H9 (cell line): ENCODE data around the gene AIPL1. TPM values are rescaled to one million over a fixed set of nuclear protein-coding genes. Genes with fewer than 3 reads are reported as not detected.

Experiments used
- DNase-seq: peaks from one replicate; pipeline ENCODE4 v3.0.0-alpha.2; 2017
- H2AFZ ChIP-seq: one replicate; pipeline ENCODE4 v1.6.1; 2013; ENCODE audit warnings: mild to moderate bottlenecking, low read length, control low read depth, moderate library complexity
- H2AK5ac ChIP-seq: 2 replicates; pipeline ENCODE4 v1.6.1; 2013; ENCODE audit warnings: low read length, control low read depth, mixed read lengths; ENCODE audit not compliant: insufficient read length
- H2BK120ac ChIP-seq: one replicate; pipeline ENCODE4 v1.6.1; 2013; ENCODE audit warnings: low read depth, mild to moderate bottlenecking, low read length, control low read depth, inconsistent platforms; ENCODE audit not compliant: poor library complexity, severe bottlenecking
- H2BK12ac ChIP-seq: 2 replicates; pipeline ENCODE4 v1.6.1; 2013; ENCODE audit warnings: low read length, control low read depth, mixed read lengths, low read depth; ENCODE audit not compliant: insufficient read length
- H2BK15ac ChIP-seq: 2 replicates; pipeline ENCODE4 v1.6.1; 2013; ENCODE audit warnings: low read depth, low read length, control low read depth
- H2BK20ac ChIP-seq: one replicate; pipeline ENCODE4 v1.6.1; 2013; ENCODE audit warnings: low read depth, mild to moderate bottlenecking, low read length, control low read depth, inconsistent platforms; ENCODE audit not compliant: poor library complexity, severe bottlenecking
- H2BK5ac ChIP-seq: 2 replicates; pipeline ENCODE4 v1.6.1; 2013; ENCODE audit warnings: low read length, control low read depth, mixed read lengths; ENCODE audit not compliant: insufficient read length
- H3K14ac ChIP-seq: 2 replicates; pipeline ENCODE4 v1.6.1; 2013; ENCODE audit warnings: low read length, control low read depth; ENCODE audit not compliant: insufficient read depth
- H3K18ac ChIP-seq: 2 replicates; pipeline ENCODE4 v1.6.1; 2013; ENCODE audit warnings: low read depth, mild to moderate bottlenecking, mixed read lengths, low read length, control low read depth; ENCODE audit not compliant: insufficient read length
- H3K23ac ChIP-seq: 2 replicates; pipeline ENCODE4 v1.6.1; 2013; ENCODE audit warnings: low read length, control low read depth, mixed read lengths, low read depth; ENCODE audit not compliant: insufficient read length
- H3K23me2 ChIP-seq: 2 replicates; pipeline ENCODE4 v1.6.1; 2013; ENCODE audit warnings: low read depth, mild to moderate bottlenecking, mixed read lengths, low read length, control low read depth; ENCODE audit not compliant: insufficient read length, poor library complexity, severe bottlenecking
- H3K27ac ChIP-seq: 2 replicates; pipeline ENCODE4 v1.5.1; 2013; ENCODE audit warnings: low read length, control low read depth, mixed read lengths, low read depth; ENCODE audit not compliant: insufficient read length
- H3K27me3 ChIP-seq: 2 replicates; pipeline ENCODE4 v1.6.1; 2013; ENCODE audit warnings: low read length, control low read depth, inconsistent platforms; ENCODE audit not compliant: insufficient read depth
- H3K4ac ChIP-seq: 2 replicates; pipeline ENCODE4 v1.6.1; 2013; ENCODE audit warnings: low read depth, mild to moderate bottlenecking, control low read depth, inconsistent platforms, low read length, moderate library complexity
- H3K4me1 ChIP-seq: 2 replicates; pipeline ENCODE4 v1.6.1; 2013; ENCODE audit warnings: low read length, control low read depth, inconsistent platforms; ENCODE audit not compliant: insufficient read depth
- H3K4me2 ChIP-seq: 2 replicates; pipeline ENCODE4 v1.6.1; 2013; ENCODE audit warnings: low read length, control low read depth, mixed read lengths; ENCODE audit not compliant: insufficient read length, insufficient read depth
- H3K56ac ChIP-seq: 2 replicates; pipeline ENCODE4 v1.6.1; 2013; ENCODE audit warnings: low read depth, mild to moderate bottlenecking, mixed read lengths, low read length, control low read depth; ENCODE audit not compliant: insufficient read length
- H3K79me1 ChIP-seq: 2 replicates; pipeline ENCODE4 v1.6.1; 2013; ENCODE audit warnings: low read depth, mild to moderate bottlenecking, moderate library complexity, low read length, control low read depth, inconsistent platforms; ENCODE audit not compliant: insufficient read depth, poor library complexity, severe bottlenecking
- H3K79me2 ChIP-seq: 2 replicates; pipeline ENCODE4 v1.6.1; 2013; ENCODE audit warnings: low read length, control low read depth, inconsistent platforms; ENCODE audit not compliant: insufficient read depth
- H3K9ac ChIP-seq: 2 replicates; pipeline ENCODE4 v1.6.1; 2013; ENCODE audit warnings: low read length, control low read depth, mixed read lengths; ENCODE audit not compliant: insufficient read length; ENCODE audit errors: extremely low read depth
- H3K9me3 ChIP-seq: one replicate; pipeline ENCODE4 v1.6.1; 2013; ENCODE audit warnings: low read depth, low read length, inconsistent platforms; ENCODE audit not compliant: control insufficient read depth
- H3T11ph ChIP-seq: one replicate; pipeline ENCODE4 v1.6.1; 2013; ENCODE audit warnings: mild to moderate bottlenecking, low read length, control low read depth, inconsistent platforms
- H4K20me1 ChIP-seq: one replicate; pipeline ENCODE4 v1.6.1; 2013; ENCODE audit not compliant: control insufficient read depth, insufficient read length, insufficient read depth
- H4K5ac ChIP-seq: 2 replicates; pipeline ENCODE4 v1.6.1; 2013; ENCODE audit warnings: low read depth, mild to moderate bottlenecking, mixed read lengths, low read length, control low read depth; ENCODE audit not compliant: insufficient read length
- H4K8ac ChIP-seq: replicated peaks from 2 replicates; pipeline ENCODE4 v1.6.1; 2013; ENCODE audit warnings: low read length, control low read depth, mixed read lengths, low read depth; ENCODE audit not compliant: insufficient read length
- H4K91ac ChIP-seq: 2 replicates; pipeline ENCODE4 v1.6.1; 2013; ENCODE audit warnings: low read depth, mild to moderate bottlenecking, moderate library complexity, mixed read lengths, low read length, control low read depth; ENCODE audit not compliant: insufficient read length
- H3K27ac Mint-ChIP-seq, 3 experiments: 2 replicates in 2 of 3; 3 replicates in 1 of 3; pipeline ENCODE4 v1.8.0; 2020 to 2021; ENCODE audit warnings: mixed read lengths in 3 of 3, mild to moderate bottlenecking in 1 of 3, moderate library complexity in 1 of 3
- H3K27me3 Mint-ChIP-seq: 2 replicates; pipeline ENCODE4 v1.8.0; 2021; ENCODE audit warnings: low read depth, mild to moderate bottlenecking, moderate library complexity, mixed read lengths
- H3K36me3 Mint-ChIP-seq, 3 experiments: 2 replicates in 2 of 3; 3 replicates in 1 of 3; pipeline ENCODE4 v1.8.0; 2020 to 2021; ENCODE audit warnings: low read depth in 3 of 3, mixed read lengths in 3 of 3; ENCODE audit not compliant: insufficient read depth in 1 of 3
- H3K4me1 Mint-ChIP-seq, 2 experiments: 2 replicates each; pipeline ENCODE4 v1.8.0; 2020; ENCODE audit warnings: mixed read lengths in 2 of 2
- H3K4me3 Mint-ChIP-seq, 2 experiments: 2 replicates in 1 of 2; 3 replicates in 1 of 2; pipeline ENCODE4 v1.8.0; 2020 to 2021; ENCODE audit warnings: mild to moderate bottlenecking in 2 of 2, mixed read lengths in 2 of 2, moderate library complexity in 1 of 2
- H3K9me3 Mint-ChIP-seq, 2 experiments: 2 replicates in 1 of 2; 3 replicates in 1 of 2; pipeline ENCODE4 v1.8.0; 2020; ENCODE audit warnings: mild to moderate bottlenecking in 2 of 2, mixed read lengths in 2 of 2, moderate library complexity in 1 of 2
- CTCF ChIP-seq: fragments of 200-600 bp; sonication (generic); conservative IDR thresholded peaks from 3 replicates; pipeline ENCODE4 v1.8.0; 2021; ENCODE audit warnings: antibody characterized with exemption, mild to moderate bottlenecking
- WGBS: extraction: QIAGEN DNeasy Blood & Tissue Kit; methylation state at CpG from one replicate; pipeline ENCODE4 v1.1.7; 2013; ENCODE audit warnings: missing lambda C conversion rate, low lambda C conversion rate, mixed read lengths; ENCODE audit not compliant: insufficient read length; ENCODE audit errors: extremely low coverage; 5-methylcytosine and 5-hydroxymethylcytosine counted together
- total RNA-seq: library from RNA; stranded (reverse); gene quantifications from 2 replicates; pipeline ENCODE4 v1.2.1, GENCODE V29; 2021

The AIPL1 gene
- total RNA-seq, 1 experiment from 2014 or later, result 0.57 TPM

GRCh38 chr17:6476076-6476809, 41.3 kb upstream of the AIPL1 start:
- no peak for DNase-seq
- H3K4me3 Mint-ChIP-seq, result no peak overlapping the region
- Histone ChIP-seq H3K9me3 (no peaks in the 10 kb centered on the region), H2BK15ac (no peak overlapping the region), H2BK12ac (no peak overlapping the region), H3K27me3 (no peaks in the 10 kb centered on the region), H3K4me2 (no peak overlapping the region), H3K9ac (no peak overlapping the region), H3T11ph (no peak overlapping the region), H2AK5ac (no peak overlapping the region), H3K18ac (no peak overlapping the region), H4K8ac (no peak overlapping the region), H4K91ac (no peak overlapping the region), H3K79me1 (no peaks in the 10 kb centered on the region), H2BK120ac (no peak overlapping the region), H2BK5ac (no peak overlapping the region), H3K4ac (no peak overlapping the region), H4K20me1 (no peaks in the 10 kb centered on the region), H2AFZ (no peak overlapping the region), H3K79me2 (no peaks in the 10 kb centered on the region), H3K14ac (no peak overlapping the region), H3K27ac (no peak overlapping the region), H3K23ac (no peak overlapping the region), H3K23me2 (no peaks in the 10 kb centered on the region), H2BK20ac (no peak overlapping the region), H3K4me1 (no peaks in the 10 kb centered on the region), H4K5ac (no peak overlapping the region), H3K56ac (no peak overlapping the region)
- TF ChIP-seq CTCF, result no peak
- no peak overlapping the region for H3K27ac Mint-ChIP-seq
- no CpG with 5 or more reads among the region's 8 CpGs for WGBS
- H3K36me3 Mint-ChIP-seq, result no peaks in the 10 kb centered on the region; a peak in 1 of 7 replicates
- H3K27me3 Mint-ChIP-seq, result no peaks in the 10 kb centered on the region; the same call in 1 of the 2 replicates
- H3K4me1 Mint-ChIP-seq, result peaks cover 30 to 52% of the 10 kb centered on the region in 2 experiments
- no peaks in the 10 kb centered on the region for H3K9me3 Mint-ChIP-seq
